Activated T-cell treated with anti-CD3 and anti-CD28 coated beads for 4 hours (primary cell): ENCODE measurements around the gene NFATC1.

ENCODE experiments used
- DNase-seq: peaks from one replicate; pipeline ENCODE4 v3.0.0-alpha.2; 2020

Gene NFATC1

GRCh38 chr18:79459946-79460480, 64.3 kb downstream of the NFATC1 start:
- DNase-seq = no peak

GRCh38 chr18:79460481-79461300, 65.0 kb downstream of the NFATC1 start:
- DNase-seq = no peak

- no peak for DNase-seq
These were observed 65.9 kb downstream of the NFATC1 start for GRCh38 chr18:79461627-79462026.

- no peak for DNase-seq
These were observed 67.8 kb downstream of the NFATC1 start for GRCh38 chr18:79463424-79463960.

- no peak for DNase-seq
These were observed 69.8 kb downstream of the NFATC1 start for GRCh38 chr18:79465392-79465991.

- no peak for DNase-seq
These were observed 70.9 kb downstream of the NFATC1 start for GRCh38 chr18:79466591-79466990.

GRCh38 chr18:79467126-79467525, 71.4 kb downstream of the NFATC1 start:
- DNase-seq = no peak

GRCh38 chr18:79468119-79468789, 72.5 kb downstream of the NFATC1 start:
- no peak for DNase-seq

GRCh38 chr18:79469309-79469708, 73.6 kb downstream of the NFATC1 start:
- DNase-seq = no peak

GRCh38 chr18:79469751-79470505, 74.2 kb downstream of the NFATC1 start:
- DNase-seq = no peak

GRCh38 chr18:79470547-79470946, 74.8 kb downstream of the NFATC1 start:
- no peak for DNase-seq

GRCh38 chr18:79471046-79471445, 75.3 kb downstream of the NFATC1 start:
- DNase-seq = no peak

GRCh38 chr18:79471597-79471996, 75.9 kb downstream of the NFATC1 start:
- DNase-seq = no peak

- DNase-seq = no peak
These were observed 76.4 kb downstream of the NFATC1 start for GRCh38 chr18:79472176-79472575.

- DNase-seq = no peak
These were observed 77.2 kb downstream of the NFATC1 start for GRCh38 chr18:79472946-79473345.

- DNase-seq = no peak
These were observed 80.5 kb downstream of the NFATC1 start for GRCh38 chr18:79476031-79476917.

- no peak for DNase-seq
These were observed 81.3 kb downstream of the NFATC1 start for GRCh38 chr18:79476918-79477571.

GRCh38 chr18:79477711-79478483, 82.2 kb downstream of the NFATC1 start:
- DNase-seq = no peak

GRCh38 chr18:79478484-79479115, 82.9 kb downstream of the NFATC1 start:
- no peak for DNase-seq
